ENCODE results near the gene KLHL26. TPM values are rescaled to one million over a fixed set of nuclear protein-coding genes. Genes with fewer than 3 reads are reported as not detected.

The KLHL26 gene, protein sequence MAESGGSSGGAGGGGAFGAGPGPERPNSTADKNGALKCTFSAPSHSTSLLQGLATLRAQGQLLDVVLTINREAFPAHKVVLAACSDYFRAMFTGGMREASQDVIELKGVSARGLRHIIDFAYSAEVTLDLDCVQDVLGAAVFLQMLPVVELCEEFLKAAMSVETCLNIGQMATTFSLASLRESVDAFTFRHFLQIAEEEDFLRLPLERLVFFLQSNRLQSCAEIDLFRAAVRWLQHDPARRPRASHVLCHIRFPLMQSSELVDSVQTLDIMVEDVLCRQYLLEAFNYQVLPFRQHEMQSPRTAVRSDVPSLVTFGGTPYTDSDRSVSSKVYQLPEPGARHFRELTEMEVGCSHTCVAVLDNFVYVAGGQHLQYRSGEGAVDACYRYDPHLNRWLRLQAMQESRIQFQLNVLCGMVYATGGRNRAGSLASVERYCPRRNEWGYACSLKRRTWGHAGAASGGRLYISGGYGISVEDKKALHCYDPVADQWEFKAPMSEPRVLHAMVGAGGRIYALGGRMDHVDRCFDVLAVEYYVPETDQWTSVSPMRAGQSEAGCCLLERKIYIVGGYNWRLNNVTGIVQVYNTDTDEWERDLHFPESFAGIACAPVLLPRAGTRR
- total RNA-seq (2014; rRNA removed; shearing (Covaris generic); ENCODE audit: low replicate concordance), result 3.7 and 4.0 TPM in 2 replicates

DNA sequence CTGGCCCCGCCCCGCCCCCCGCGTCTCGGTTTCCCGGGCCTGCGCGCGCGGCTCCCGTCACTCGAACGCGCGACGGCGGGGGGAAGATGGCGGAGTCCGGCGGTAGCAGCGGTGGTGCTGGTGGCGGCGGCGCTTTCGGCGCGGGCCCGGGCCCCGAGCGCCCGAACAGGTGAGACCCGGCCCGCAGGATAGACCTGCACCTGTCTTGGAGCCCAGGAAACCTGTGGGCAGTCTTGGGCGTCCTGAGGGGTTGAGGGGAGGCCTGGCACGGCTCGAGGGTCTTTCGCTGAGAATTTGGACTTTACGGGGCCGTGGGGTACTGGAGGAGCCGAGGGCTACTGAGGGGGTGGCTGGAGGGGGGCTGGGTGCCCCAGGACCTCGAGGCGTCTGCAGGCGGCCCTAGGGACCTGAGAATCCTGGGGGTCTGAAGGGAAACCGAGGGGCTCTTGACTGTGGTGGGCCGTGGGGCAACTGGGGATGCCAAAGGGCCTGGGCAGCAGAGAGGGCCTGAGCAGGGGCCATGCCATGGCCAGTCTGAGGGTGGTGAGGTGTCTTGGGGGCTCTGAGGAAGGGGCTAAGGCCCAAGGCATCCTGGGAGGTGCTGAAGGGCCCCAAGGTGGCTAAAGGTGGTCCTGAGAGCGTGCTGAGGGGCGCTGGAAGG is at the start of gene KLHL26:
TSS of gene KLHL26 (plus strand) at position 60 of the 661 bp plus-strand sequence. CDS start at position 87, 27 bp downstream.
- H3K79me2 ChIP-seq (ENCODE audit: low read length), result peaks cover 15% of the 10 kb centered on the region; the same call in 1 of the 2 replicates
- no peaks in the 10 kb centered on the region for H3K27me3 ChIP-seq (ENCODE audit: low read length)
- H3K4me2 ChIP-seq (ENCODE audit: low read depth, low read length, poor library complexity, severe bottlenecking), result peak within 1 kb of the TSS; percentile 91
- peak within 1 kb of the TSS; percentile 91 for H3K9ac ChIP-seq (ENCODE audit: low read length)
- H3K9me2 ChIP-seq (replicated peaks; ENCODE audit: insufficient read depth, low read length), result no peaks in the 10 kb centered on the region
- no peaks in the 10 kb centered on the region; the same call in 1 of the 2 replicates for H4K20me1 ChIP-seq (ENCODE audit: insufficient read depth, low read depth, low read length)
- DNase-seq, result no peak
- no peak within 1 kb of the TSS for H3K27ac ChIP-seq (ENCODE audit: low read length)
- no peaks in the 10 kb centered on the region for H3K36me3 ChIP-seq (ENCODE audit: insufficient read depth, low read length)
- peak within 1 kb of the TSS; percentile 85; the same call in 1 of the 2 replicates for H2AFZ ChIP-seq (ENCODE audit: low read length)
- H3K4me3 ChIP-seq (ENCODE audit: low read length), result peak within 1 kb of the TSS; percentile 92
- peaks cover 16% of the 10 kb centered on the region for H3K4me1 ChIP-seq (ENCODE audit: low read length)
- H3K9me3 ChIP-seq (ENCODE audit: low read length), result no peaks in the 10 kb centered on the region

DNA sequence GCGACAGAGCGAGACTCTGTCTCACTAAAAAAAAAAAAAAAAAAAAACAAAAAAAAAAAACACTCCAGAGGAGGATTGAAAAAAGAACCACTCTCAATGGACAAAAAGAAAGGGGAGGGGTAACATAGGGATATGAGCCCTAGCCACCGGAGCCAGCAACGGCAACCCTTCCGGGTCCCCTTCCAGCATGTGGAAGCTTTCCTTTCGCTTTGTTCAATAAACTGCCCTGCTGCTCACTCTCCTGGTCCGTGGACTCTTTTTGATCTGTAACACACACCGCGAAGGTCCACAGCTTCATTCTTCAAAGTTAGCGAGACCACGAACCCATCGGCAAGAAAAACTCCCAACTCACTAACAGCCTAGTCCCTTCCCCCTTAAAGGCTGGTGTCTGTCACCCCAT is 49.3 kb upstream of the KLHL26 start:
- Histone ChIP-seq H3K4me2 (ENCODE audit: low read depth, low read length, poor library complexity, severe bottlenecking) (peak overlapping the region; percentile 96), H3K4me3 (ENCODE audit: low read length) (peak overlapping the region; percentile 84; the same call in 1 of the 2 replicates), H3K9me3 (ENCODE audit: low read length) (no peaks in the 10 kb centered on the region), H3K27ac (ENCODE audit: low read length) (no peak overlapping the region), H3K36me3 (ENCODE audit: insufficient read depth, low read length) (no peaks in the 10 kb centered on the region), H3K27me3 (ENCODE audit: low read length) (no peaks in the 10 kb centered on the region), H3K79me2 (ENCODE audit: low read length) (no peaks in the 10 kb centered on the region), H4K20me1 (ENCODE audit: insufficient read depth, low read depth, low read length) (no peaks in the 10 kb centered on the region), H3K9me2 (replicated peaks; ENCODE audit: insufficient read depth, low read length) (no peaks in the 10 kb centered on the region), H2AFZ (ENCODE audit: low read length) (no peak overlapping the region), H3K4me1 (ENCODE audit: low read length) (peaks cover 28% of the 10 kb centered on the region), H3K9ac (ENCODE audit: low read length) (peak overlapping the region; percentile 90)
- DNase-seq, result no peak

DNA sequence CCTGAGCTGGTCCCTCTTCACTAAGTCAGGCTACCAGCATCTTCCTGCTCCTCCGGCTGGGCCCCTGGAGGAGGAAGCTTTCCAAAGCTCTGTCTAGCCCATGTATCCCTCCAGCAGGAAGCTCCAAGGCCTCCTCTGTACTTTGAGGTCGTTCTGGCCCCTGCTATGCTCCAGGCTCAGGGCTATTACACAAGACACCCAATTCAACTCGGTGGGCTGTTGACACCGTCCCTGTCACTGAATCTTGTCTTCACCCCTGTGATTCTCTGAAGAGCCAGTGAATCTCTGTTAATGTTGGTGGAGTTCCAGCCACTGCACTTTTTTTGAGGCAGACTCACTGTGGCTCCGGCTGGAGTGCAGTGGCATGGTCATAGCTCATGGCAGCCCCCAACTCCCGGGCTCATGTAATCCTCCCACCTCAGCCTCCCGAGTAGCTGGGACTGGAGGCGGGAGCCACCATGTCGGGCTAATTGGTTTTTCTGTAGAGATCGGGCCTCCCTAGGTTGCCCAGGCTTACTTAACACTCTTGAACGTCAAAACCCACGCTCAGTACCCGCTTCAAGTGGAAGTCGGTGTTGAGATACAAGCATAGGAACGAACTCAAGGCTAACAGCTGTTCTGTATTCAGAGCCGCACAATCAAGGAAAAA is 48.7 kb upstream of the KLHL26 start:
- no peaks in the 10 kb centered on the region for H3K9me2 ChIP-seq (replicated peaks; ENCODE audit: insufficient read depth, low read length)
- H3K4me2 ChIP-seq (ENCODE audit: low read depth, low read length, poor library complexity, severe bottlenecking), result peak overlapping the region; percentile 96
- no peaks in the 10 kb centered on the region for H3K27me3 ChIP-seq (ENCODE audit: low read length)
- H3K4me1 ChIP-seq (ENCODE audit: low read length), result peaks cover 30% of the 10 kb centered on the region
- no peak for DNase-seq
- no peaks in the 10 kb centered on the region for H3K79me2 ChIP-seq (ENCODE audit: low read length)
- H3K36me3 ChIP-seq (ENCODE audit: insufficient read depth, low read length), result no peaks in the 10 kb centered on the region
- H2AFZ ChIP-seq (ENCODE audit: low read length), result peak overlapping the region; percentile 85
- no peaks in the 10 kb centered on the region for H4K20me1 ChIP-seq (ENCODE audit: insufficient read depth, low read depth, low read length)
- H3K9me3 ChIP-seq (ENCODE audit: low read length), result no peaks in the 10 kb centered on the region
- H3K9ac ChIP-seq (ENCODE audit: low read length), result peak overlapping the region; percentile 90
- H3K4me3 ChIP-seq (ENCODE audit: low read length), result peak overlapping the region; percentile 84
- peak overlapping the region; percentile 85 for H3K27ac ChIP-seq (ENCODE audit: low read length)

DNA sequence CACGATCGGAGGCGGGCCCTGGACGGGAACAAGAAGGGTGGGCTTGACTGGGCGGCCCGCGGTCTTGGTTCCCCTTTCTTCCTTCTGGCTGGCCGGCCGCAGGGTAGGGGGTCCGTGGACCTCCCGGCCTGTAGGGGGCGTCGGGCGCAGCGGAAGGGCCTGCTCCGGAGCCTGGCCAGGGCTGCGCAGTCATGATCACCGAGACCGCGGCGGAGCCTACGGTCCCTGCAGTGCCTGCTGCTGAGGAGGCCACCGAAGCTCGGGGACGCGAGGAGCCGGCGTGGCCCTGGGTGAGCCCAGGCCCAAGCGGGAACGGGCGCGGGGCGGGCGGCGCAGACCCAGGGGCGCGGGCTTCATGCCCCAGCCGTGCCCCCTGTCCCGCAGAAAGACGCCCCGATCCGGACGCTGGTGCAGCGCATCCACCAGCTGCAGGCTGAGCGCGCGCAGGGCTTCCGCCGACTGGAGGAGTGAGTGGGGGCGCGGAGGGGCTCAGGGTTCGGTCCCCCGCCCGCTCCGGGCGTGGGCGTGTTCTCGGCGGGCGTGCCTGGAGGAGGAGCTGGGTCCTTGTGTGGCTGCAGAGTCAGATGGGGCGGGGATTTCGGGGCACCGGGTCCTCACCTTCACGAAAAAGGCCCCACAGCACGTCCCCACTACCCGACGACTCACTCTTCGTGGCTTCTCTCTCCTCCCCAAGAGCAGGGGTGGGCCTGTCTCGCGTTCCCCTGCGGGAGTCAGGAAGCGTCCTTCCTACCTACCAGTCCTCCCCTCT is 48.0 kb upstream of the KLHL26 start, which contains the start of gene REX1BD:
TSS of gene REX1BD (plus strand) at position 188 of the 769 bp plus-strand sequence. CDS start at position 192, 4 bp downstream.
- DNase-seq, result peak; percentile 97

DNA sequence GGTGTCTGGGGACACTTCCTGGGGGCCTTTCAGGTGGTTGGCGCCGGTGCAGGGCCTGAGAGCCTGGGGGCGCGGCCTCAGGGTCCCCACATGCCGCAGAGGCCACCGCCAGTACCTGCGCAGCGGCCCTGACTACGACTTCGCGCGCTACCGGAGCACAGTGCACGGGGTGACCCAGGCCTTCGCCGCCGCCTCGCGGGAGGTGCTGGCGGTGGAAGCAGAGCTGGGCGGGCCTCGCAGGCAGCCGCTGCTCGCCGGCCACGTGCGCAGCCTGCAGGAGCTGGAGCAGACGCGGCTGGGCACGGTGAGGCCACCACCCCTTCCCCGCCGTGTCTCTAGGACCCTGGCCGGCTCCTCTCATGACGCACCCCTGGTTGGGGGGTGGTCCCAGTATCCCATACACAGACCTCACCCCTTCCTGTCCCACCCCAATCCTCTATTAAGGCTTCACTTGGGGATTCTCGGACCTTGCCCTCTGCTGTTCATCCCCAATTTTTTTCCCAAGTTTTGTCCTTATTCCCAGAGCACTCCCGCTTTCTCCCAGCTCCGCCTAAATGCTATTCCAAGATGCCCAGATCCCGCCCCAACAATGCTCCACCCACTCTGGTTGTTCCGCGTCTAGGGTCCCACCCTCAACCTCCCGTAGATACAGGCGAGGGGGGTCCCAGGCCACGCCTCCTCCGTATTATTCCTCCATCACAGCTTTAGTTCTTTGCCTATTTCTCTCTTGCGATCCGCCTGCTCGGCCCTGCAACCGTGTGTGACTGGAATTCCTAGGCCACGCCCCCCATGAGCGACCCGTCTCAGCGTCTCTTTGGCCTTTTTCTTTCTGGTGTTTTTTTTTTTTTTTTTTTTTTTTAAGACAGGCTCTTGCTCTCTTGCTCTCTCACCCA is 47.2 kb upstream of the KLHL26 start:
- Histone ChIP-seq H3K4me1 (ENCODE audit: low read length) (peaks cover 43% of the 10 kb centered on the region), H3K4me2 (ENCODE audit: low read depth, low read length, poor library complexity, severe bottlenecking) (peak overlapping the region; percentile 96), H3K79me2 (ENCODE audit: low read length) (no peaks in the 10 kb centered on the region), H3K36me3 (ENCODE audit: insufficient read depth, low read length) (no peaks in the 10 kb centered on the region), H3K27ac (ENCODE audit: low read length) (peak overlapping the region; percentile 85), H2AFZ (ENCODE audit: low read length) (peak overlapping the region; percentile 87; the same call in 1 of the 2 replicates), H4K20me1 (ENCODE audit: insufficient read depth, low read depth, low read length) (no peaks in the 10 kb centered on the region), H3K27me3 (ENCODE audit: low read length) (no peaks in the 10 kb centered on the region), H3K4me3 (ENCODE audit: low read length) (peak overlapping the region; percentile 84), H3K9ac (ENCODE audit: low read length) (peak overlapping the region; percentile 90), H3K9me3 (ENCODE audit: low read length) (no peaks in the 10 kb centered on the region), H3K9me2 (replicated peaks; ENCODE audit: insufficient read depth, low read length) (no peaks in the 10 kb centered on the region)
- peak; percentile 88 for DNase-seq

More for the DNA sequence above, 48.0 kb upstream of the KLHL26 start, which contains the start of gene REX1BD:
- Histone ChIP-seq H3K4me2 (ENCODE audit: low read depth, low read length, poor library complexity, severe bottlenecking) (peak within 1 kb of the TSS; percentile 96), H3K27me3 (ENCODE audit: low read length) (no peaks in the 10 kb centered on the region), H3K27ac (ENCODE audit: low read length) (peak within 1 kb of the TSS; percentile 85), H3K9ac (ENCODE audit: low read length) (peak within 1 kb of the TSS; percentile 90), H3K79me2 (ENCODE audit: low read length) (no peaks in the 10 kb centered on the region), H4K20me1 (ENCODE audit: insufficient read depth, low read depth, low read length) (no peaks in the 10 kb centered on the region), H3K4me1 (ENCODE audit: low read length) (peaks cover 37% of the 10 kb centered on the region), H2AFZ (ENCODE audit: low read length) (peak within 1 kb of the TSS; percentile 87), H3K4me3 (ENCODE audit: low read length) (peak within 1 kb of the TSS; percentile 84), H3K9me2 (replicated peaks; ENCODE audit: insufficient read depth, low read length) (no peaks in the 10 kb centered on the region), H3K36me3 (ENCODE audit: insufficient read depth, low read length) (no peaks in the 10 kb centered on the region), H3K9me3 (ENCODE audit: low read length) (no peaks in the 10 kb centered on the region)

DNA sequence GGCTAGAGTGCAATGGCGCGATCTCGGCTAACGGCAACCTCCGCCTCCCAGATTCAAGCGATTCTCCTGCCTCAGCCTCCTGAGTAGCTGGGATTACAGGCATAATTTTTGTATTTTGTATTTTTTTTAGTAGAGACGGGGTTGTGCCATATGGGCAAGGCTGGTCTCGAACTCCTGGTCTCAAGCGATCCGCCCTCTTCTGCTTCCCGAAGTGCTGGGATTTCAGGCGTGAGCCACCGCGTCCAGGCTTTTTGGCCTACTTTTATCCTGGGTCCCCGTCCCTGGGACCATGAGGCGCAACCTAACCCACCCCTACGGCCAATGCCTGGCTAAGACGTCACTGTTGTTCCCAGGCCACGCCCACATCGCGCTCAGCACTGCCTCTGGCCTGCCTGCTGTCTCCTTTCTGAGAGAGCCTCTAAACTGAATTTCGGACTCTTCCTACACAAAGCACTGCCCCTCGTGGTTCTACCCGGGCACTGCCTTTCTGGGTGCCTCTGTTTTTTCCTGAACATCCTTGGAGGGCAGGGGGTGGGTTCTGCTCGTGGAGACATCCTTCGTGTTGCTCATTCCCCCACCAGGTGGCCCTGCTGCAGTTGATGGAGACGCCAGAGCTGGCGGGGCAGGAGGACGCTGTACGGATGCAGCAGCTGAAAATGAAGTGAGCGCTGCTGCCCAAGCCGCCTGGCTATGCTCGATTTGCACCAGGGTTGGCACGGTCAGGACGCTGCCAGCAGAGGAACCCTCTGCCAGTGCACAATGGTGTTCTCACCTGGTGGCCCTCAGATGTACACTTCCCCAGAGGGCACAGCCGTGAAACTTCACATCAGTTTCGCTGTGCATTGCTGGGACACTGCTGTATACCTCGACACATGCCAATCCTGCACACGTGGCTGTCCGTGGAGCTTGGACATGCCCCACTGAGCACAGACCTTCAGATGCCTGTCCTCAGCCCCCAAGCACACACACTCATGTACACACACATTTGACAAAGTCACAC is 46.3 kb upstream of the KLHL26 start:
- Histone ChIP-seq H3K27me3 (ENCODE audit: low read length) (no peaks in the 10 kb centered on the region), H3K4me3 (ENCODE audit: low read length) (peak overlapping the region; percentile 84), H3K9me3 (ENCODE audit: low read length) (no peaks in the 10 kb centered on the region), H3K79me2 (ENCODE audit: low read length) (no peaks in the 10 kb centered on the region), H3K9me2 (replicated peaks; ENCODE audit: insufficient read depth, low read length) (no peaks in the 10 kb centered on the region), H3K4me1 (ENCODE audit: low read length) (peaks cover 51% of the 10 kb centered on the region), H4K20me1 (ENCODE audit: insufficient read depth, low read depth, low read length) (no peaks in the 10 kb centered on the region), H2AFZ (ENCODE audit: low read length) (no peak overlapping the region), H3K27ac (ENCODE audit: low read length) (peak overlapping the region; percentile 85; the same call in 1 of the 2 replicates), H3K4me2 (ENCODE audit: low read depth, low read length, poor library complexity, severe bottlenecking) (peak overlapping the region; percentile 96), H3K9ac (ENCODE audit: low read length) (peak overlapping the region; percentile 90), H3K36me3 (ENCODE audit: insufficient read depth, low read length) (no peaks in the 10 kb centered on the region)
- peak; percentile 93 for DNase-seq

Data from Karpas-422 (cell line).